PFSK-1 (cell line): ENCODE measurements around the gene THAP6.

Source experiments
- FOXP2 ChIP-seq: optimal IDR thresholded peaks from 2 replicates; pipeline ENCODE3; 2011; ENCODE audit warnings: borderline replicate concordance, control low read depth, inconsistent platforms; ENCODE audit not compliant: insufficient read depth; ENCODE audit errors: extremely low read length, extremely low read depth
- POLR2AphosphoS5 ChIP-seq: IDR thresholded peaks from 2 replicates; pipeline ENCODE4 v1.6.1; 2012; ENCODE audit warnings: low read depth, mild to moderate bottlenecking, control low read depth, low read length, moderate library complexity
- REST ChIP-seq, 2 experiments: IDR thresholded peaks; 2 replicates each; pipeline versions ENCODE4 v1.6.1 to v1.8.0; 2011 to 2012; ENCODE audit warnings: low read depth in 2 of 2, low read length in 2 of 2, control low read depth in 1 of 2, inconsistent platforms in 1 of 2, mild to moderate bottlenecking in 1 of 2, moderate library complexity in 1 of 2; ENCODE audit not compliant: insufficient read depth in 1 of 2
- SIN3A ChIP-seq: IDR thresholded peaks from 2 replicates; pipeline ENCODE4 v1.6.1; 2012; ENCODE audit warnings: mild to moderate bottlenecking, low read length, moderate library complexity, borderline replicate concordance; ENCODE audit not compliant: insufficient read depth
- TAF1 ChIP-seq: IDR thresholded peaks from 2 replicates; pipeline ENCODE4 v1.6.1; 2012; ENCODE audit warnings: low read length, control low read depth, borderline replicate concordance; ENCODE audit not compliant: insufficient read depth

THAP6 gene

DNA sequence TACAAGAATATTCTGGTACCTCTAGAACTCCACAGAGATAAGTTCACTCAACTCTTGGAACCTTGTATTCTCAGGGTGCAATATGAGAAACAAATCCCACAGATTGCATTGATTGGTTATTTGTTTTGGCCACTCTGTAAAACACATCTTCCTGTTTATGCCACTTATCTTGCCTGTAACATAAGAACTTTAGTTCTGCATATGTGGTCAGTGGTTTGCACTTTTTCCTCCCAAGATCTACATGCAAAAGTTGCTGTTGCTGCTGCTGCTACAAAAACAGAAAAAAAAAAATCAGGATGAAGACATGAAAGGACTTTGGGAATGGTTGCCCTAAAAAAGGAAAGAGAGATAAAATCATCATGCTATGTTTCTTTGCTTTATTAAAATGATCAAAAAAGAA, 51.2 kb downstream of the THAP6 start:
- no peak for TF ChIP-seq FOXP2
- TF ChIP-seq REST (IDR thresholded peaks at IDR 0.05; ENCODE audit: insufficient read depth in 1 of 2, low read depth in 2 of 2, low read length in 2 of 2) = no peak
- TF ChIP-seq POLR2AphosphoS5 = no peak
- no peak for TF ChIP-seq TAF1
- no peak for TF ChIP-seq SIN3A

GRCh38 chr4:75566911-75567310, 52.6 kb downstream of the THAP6 start:
- TF ChIP-seq REST (IDR thresholded peaks at IDR 0.05; ENCODE audit: insufficient read depth in 1 of 2, low read depth in 2 of 2, low read length in 2 of 2) (no peak), FOXP2 (no peak), POLR2AphosphoS5 (no peak), TAF1 (no peak), SIN3A (no peak)

GRCh38 chr4:75567725-75568124, 53.5 kb downstream of the THAP6 start:
- TF ChIP-seq FOXP2 = no peak
- no peak for TF ChIP-seq SIN3A
- TF ChIP-seq POLR2AphosphoS5 = no peak
- no peak for TF ChIP-seq REST (IDR thresholded peaks at IDR 0.05; ENCODE audit: insufficient read depth in 1 of 2, low read depth in 2 of 2, low read length in 2 of 2)
- no peak for TF ChIP-seq TAF1
